Measurements from ENCODE around the gene XRN1. TPM values are rescaled to one million over a fixed set of nuclear protein-coding genes. Genes with fewer than 3 reads are reported as not detected.
"Not testable (repeated sequence)": the region's sequence is repeated elsewhere in the genome, so short reads cannot be mapped to it uniquely, and the experiment has no call there.

The XRN1 gene
- total RNA-seq, 1 donor from 2014 or later, result 56.1 TPM

DNA sequence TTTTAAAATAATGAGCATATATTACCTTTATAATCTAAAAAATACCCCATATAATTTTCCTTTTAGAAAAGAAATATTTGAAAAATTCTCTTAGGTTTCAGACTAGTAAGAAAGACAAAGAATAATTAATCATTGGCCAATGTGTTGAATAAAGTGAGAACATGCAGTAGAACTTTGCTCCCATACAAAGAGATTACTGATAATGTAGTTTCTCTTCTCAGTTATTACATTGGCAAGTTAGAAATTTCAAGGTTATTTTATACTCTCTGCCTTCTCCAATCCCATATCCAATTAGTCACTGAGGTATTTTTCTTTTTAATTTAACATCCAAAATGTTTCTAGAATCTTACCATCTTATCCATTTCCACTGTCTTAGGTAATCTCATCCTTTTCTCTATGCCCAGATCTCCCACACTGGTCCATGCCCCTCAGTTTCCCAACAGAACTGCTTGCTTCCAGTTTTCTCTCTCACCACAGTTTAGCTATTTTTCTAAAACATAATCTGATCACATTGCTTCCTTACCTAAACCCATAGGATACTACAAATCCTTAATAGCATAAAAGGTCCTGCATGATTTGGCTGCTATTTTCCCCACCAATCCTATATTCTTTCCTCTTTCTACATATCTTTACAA lies 10.8 kb downstream of the XRN1 start:
- no peak for DNase-seq (ENCODE audit: low read depth, low spot score)

DNA sequence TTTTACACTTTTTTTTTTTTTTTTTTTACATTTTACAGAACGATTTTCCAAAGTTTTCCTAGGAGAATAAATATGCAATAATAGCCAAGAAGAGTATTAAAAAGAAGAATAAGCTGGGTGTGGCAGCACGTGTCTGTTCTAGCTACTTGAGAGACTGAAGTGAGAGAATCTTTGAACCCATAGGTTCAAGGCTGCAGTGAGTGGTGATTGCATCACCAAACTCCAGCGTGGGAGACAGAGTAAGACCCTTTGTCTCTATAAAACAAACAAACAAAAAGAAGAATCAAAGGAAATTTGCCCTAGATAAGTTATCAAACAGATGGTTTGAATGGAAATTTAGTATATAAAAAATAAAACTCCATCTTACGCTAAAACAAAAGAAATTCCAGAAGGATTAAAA lies 13.3 kb downstream of the XRN1 start:
- DNase-seq (ENCODE audit: low read depth, low spot score), result peak; percentile 32

DNA sequence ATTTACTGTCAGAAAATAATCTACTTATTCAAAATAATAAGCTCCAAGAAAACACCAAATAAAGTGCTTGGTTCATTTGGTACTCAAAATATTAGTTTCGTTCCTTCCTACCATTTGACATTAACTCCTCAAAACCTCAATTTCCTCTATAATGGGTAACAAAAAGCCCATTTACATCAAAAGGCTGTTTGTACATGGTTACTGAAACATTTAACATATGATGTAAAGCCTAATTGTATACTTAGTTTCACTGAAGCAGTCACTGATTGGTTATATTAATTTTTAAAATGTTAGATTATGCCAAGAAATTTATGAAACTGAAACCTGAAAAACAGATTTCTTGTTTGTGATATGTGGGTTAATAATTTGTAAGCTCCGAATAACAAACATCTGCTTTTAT lies 14.7 kb downstream of the XRN1 start:
- no peak for DNase-seq (ENCODE audit: low read depth, low spot score)

DNA sequence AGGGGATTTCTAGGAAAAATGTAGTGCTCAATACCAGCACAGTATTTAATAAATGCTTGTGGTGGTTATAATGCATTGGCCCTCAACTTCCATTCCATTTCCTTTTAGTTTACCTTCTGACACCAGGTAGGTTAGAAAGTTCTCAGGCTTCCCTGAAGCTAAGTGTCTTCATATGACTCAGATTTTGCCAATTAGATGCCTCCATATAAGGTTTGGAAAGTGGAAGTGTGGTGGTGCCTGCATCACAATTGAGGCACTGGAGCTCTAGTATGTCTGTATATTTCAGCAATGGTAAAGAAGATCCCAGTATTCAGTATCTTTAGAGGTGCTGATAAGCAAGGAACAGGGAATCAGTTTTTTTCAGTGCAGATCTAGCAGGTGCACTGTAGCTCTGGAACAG lies 18.3 kb downstream of the XRN1 start:
- DNase-seq (ENCODE audit: low read depth, low spot score), result no peak

DNA sequence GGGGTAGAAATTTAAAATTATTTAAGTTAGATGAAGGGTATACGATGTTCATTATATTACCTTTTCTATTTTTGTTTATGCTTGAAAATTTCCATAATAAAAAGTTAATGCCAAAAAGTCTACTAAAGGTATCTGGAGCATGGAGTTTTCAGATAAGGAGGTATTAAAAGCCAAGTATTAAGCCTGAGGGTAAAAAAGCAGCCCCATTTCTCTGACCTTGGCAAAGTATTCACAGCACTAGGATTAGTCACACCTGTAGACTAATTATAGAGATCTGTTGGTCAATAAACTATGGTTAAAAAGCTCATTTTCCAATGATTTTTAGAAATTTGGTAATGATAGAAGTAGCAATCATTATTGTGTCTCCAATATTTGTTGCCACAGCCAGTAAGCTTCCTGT lies 23.1 kb downstream of the XRN1 start:
- DNase-seq (ENCODE audit: low read depth, low spot score), result no peak

DNA sequence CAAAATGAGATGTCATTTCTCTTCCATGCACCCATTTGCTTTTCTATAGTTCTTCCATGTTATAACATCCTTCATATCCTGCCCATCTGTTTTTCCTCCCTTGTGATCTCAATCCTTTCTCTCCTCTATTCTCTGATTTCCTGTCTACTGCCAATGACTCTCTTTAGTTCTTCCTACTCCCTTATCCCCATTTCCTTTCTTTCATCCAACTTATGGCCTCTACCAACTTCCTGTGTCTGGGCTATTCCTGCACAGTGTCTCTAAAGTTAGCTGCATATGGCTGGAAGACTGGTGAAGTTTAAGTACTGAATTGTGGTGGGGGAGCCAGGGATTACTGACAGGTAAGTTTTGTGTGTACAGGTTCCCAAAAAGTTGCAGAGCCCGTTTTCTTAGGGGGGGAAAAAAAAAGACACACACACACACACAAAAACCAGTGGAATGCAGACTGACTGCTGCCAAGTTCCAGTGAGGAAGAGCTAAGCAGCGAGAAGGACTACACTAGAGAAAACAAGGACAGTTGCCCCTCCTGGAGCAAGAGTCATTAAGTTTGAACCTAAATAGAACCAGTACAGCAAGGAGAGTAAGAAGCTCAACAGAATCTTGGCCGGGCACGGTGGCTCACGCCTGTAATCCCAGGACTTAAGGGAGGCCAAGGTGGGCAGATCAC lies 28.8 kb downstream of the XRN1 start:
- DNase-seq (ENCODE audit: low read depth, low spot score), result peak; percentile 7

DNA sequence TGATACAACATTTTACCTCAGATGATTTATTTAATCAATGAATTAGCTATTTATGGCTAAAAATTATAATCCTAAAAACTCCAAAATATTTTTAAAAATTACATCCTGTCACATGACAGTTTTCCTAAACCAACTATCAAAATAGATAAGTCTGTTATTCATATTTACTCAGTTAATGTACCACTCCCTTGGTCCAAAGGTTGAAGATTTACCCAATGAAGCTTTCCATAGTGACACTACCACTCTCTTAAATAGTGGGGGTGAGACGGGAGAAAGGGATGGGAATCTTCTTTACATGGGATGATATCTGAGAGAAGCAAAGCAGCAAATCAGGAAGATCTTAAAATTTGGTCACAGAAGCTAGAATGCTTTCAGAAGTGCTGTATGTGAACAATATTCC lies 30.5 kb downstream of the XRN1 start:
- DNase-seq (ENCODE audit: low read depth, low spot score), result no peak

DNA sequence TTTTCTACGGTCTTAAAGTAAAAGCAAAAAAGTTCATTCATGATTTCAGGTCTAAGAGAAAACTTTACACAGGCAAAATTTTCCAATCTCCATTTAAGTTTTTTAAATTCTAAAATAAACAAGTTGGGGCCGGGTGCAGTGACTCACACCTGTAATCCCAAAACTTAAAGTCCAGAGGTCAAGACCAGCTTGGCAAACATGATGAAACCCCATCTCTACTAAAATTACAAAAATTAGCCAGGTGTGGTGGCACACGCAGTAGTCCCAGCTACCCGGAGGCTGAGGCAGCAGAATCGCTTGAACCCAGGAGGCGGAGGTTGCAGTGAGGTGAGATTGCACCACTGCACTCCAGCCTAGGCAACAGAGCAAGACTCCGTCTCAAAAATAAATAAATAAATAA lies 47.3 kb downstream of the XRN1 start:
- DNase-seq (ENCODE audit: low read depth, low spot score), result not testable (repeated sequence)

DNA sequence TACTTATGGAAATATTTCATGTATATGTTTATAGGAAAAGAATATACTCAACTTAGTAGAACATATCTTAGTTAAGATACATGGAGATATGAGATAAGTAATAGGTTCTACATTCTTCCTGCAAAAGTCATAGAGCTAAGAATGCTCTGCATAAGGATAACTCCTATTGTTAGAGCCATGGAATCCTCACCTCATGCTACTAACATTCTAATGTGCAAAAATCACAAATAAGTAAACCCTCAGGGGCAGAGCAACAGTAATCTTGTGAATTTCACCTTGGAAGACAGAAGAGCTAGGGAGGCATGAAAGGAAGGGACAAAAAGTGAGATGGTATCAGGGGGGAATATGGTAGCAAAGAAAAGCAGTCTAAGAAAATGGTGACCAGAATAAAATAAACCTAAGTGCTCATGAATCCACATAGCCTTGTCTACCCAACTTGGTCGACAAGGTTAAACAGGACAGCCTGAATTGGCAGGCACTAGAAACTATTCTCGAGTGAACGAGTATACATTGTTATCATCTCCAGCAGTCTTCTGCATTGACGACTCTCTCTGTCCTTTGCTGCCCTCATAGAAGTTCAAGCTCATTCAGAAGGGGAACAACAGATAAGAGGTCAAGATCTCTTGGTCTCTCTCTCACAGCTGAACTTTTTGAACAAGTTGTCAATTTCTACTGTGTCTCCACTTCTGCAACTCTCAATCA lies 52.8 kb downstream of the XRN1 start:
- DNase-seq (ENCODE audit: low read depth, low spot score), result no peak

DNA sequence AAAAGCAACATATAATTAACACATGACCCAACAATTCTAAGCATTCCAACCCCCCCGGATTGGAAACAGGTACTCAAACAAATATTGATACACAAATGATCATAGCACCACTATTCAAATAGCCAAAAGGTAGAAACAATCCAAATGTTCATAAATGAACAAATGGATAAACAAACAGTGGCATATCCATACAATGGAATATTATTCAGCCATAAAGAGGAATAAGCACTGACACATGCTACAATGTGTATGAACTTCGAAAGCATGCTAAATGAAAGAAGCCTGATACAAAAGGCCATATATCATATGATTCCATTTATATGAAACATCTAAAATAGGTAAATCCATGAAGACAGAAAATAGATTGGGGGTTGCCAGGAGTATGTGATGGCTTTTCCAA lies 62.8 kb downstream of the XRN1 start:
- no peak for DNase-seq (ENCODE audit: low read depth, low spot score)

DNA sequence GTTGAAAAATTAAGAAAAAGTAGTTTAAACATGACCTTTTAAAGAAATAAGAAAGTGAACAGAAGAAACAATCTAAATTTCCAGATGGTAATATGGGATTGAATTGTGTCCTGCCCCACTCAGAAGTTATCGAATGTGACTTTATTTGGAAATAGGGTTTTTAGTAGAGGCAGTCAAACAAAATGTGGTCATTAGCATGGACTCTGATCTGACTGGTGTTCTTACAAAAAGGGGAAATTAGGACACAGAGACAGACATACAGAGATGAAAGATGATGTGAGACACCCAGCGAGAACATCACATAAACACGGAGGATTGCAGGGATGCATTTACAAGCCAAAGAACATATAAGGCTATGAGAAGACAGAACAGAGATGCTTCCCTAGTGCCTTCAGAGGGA lies 73.2 kb downstream of the XRN1 start:
- no peak for DNase-seq (ENCODE audit: low read depth, low spot score)

DNA sequence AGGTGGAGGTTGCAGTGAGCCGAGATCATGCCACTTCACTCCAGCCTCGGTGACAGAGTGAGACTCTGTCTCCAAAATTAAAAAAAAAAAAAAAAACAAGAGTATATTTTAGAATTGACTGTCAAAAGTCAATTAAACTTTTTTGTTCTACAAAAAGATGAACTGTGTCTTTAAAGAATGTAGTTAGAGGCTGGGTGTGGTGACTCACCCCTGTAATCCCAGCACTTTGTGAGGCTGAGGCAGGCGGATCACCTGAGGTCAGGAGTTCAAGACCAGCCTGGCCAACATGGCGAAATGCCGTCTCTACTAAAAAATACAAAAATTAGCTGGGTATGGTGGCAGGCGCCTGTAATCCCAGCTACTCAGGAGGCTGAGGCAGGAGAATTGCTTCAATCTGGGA lies 78.3 kb downstream of the XRN1 start:
- DNase-seq (ENCODE audit: low read depth, low spot score), result not testable (repeated sequence)

DNA sequence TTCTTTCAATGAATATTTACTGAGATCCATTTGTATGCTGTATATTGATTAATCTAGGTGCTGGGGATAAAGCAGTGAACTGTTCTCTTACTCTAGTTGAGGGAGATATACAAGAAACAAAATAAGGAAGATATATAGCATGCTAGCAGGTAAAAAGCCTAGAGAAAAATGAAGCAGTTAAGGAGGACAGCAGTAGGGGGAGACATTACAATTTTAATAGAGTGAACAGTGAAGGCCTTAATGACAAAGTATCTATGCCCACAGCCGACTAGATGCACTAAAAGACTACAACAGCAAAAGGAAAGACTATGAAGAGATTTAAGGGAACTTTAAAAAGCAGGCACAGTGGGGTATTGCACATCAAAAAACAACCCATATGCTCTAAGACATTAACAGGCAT lies 81.4 kb downstream of the XRN1 start:
- DNase-seq (ENCODE audit: low read depth, low spot score), result no peak

DNA sequence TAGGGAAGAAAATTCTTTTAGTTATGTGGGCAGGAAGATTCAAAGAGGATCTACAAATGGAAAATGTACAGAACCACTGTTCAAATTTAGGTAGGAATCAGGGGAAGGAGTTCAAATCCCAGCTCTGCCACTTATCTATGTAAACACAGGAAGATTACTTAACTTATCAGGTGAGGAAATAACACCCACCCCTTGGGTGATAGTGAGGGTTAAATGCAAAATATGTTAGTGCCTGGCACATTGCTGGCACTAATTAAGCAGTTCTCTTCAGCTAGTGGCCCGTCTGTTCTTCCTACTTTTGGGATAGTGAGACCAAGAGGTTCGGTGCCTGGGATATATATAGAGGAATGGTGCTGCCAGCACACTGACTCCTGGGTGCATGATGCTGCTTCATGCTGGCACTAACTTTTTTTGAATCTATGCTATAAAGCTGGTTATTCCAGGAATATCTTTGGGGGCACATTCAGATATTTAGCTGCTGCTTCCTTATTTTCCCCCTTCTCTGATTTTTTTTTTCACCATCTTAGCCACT lies 83.8 kb downstream of the XRN1 start:
- DNase-seq (ENCODE audit: low read depth, low spot score), result no peak

DNA sequence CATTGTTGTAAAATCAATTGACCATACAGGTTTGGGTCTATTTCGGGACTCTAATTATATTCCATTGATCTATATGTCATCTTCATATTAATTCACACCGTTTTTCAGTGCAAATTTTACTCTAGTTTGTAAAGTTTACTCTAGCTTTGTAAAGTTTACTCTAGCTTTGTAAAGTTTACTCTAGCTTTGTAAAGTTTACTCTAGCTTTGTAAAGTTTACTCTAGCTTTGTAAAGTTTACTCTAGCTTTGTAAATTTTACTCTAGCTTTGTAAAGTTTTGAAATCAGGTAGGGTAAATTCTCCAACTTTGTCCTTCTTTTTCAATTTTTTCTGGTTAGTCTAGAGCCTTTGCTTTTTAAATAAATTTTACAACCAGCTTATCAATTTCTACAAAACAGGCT lies 84.4 kb downstream of the XRN1 start:
- not testable (repeated sequence) for DNase-seq (ENCODE audit: low read depth, low spot score)

DNA sequence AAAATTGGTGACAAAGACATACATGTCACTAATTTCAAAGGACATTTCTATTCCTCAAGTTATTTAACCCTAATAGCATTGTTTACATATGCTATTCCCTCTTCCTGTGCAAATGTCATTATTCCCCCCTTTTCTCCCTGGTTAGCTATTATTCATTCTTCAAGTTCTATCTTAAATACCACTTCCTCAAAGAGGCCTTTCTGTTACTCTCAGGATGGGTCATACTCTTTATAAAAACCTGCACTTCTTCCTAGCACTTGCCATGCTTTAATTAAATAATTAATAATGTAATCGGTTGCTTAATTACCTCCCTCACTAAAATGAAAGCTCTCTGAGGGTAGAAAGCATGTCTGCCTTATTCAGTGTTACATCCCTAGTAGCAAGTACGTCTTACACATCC lies 88.5 kb downstream of the XRN1 start:
- no peak for DNase-seq (ENCODE audit: low read depth, low spot score)

DNA sequence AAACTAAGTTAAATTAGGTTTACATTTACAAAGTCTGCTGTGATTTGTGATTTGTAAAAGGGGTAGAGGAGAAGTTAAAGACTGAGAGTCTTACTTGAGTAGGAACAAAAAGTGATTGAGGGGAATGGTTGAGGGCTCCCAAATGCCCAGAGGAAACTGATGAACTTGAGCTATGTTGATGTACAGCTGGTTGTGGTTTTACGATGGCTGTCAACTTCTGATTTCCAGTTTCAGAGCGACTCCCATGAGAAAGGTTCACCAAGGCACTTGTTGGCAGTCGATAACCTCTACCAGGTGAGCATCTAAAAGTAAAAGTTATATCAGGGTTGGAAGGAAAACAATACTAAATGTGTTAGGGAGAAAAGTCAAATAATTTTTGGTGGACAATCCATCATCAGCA lies 91.0 kb downstream of the XRN1 start:
- DNase-seq (ENCODE audit: low read depth, low spot score), result no peak

DNA sequence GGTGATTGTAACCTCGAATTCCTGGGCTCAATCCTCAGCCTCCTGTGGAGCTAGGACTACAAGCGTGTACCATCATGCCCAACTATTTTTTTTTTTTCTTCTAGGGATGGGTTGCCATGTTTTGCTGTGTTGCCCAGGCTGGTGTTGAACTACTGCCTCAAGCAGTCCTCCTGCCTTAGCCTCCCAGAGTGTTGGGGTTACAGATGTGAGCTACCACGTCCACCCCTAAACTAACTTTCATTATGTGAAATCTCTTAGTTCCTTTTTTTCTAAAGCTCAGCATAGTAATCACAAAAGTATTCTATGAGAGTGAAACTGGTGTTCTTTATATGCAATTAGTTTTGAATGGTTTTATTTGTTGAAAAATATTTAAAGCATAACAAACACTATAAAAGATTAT lies 92.1 kb downstream of the XRN1 start:
- DNase-seq (ENCODE audit: low read depth, low spot score), result no peak

DNA sequence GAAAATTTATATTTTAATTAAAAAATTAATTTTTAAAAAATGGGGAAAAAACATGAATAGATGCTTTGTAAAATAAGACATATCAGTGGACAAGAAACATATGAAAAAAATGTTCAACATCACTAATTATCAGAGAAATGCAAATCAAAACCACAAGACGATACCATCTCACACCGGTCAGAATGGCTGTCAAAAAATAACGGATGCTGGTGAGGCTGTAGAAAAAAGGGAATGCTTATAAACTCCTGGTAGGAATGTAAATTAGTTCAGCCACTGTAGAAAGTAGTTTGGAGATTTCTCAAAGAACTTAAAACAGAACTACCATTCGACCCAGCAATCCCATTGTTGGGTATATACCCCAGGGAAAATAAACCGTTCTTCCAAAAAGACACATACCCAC lies 93.8 kb downstream of the XRN1 start:
- no peak for DNase-seq (ENCODE audit: low read depth, low spot score)

DNA sequence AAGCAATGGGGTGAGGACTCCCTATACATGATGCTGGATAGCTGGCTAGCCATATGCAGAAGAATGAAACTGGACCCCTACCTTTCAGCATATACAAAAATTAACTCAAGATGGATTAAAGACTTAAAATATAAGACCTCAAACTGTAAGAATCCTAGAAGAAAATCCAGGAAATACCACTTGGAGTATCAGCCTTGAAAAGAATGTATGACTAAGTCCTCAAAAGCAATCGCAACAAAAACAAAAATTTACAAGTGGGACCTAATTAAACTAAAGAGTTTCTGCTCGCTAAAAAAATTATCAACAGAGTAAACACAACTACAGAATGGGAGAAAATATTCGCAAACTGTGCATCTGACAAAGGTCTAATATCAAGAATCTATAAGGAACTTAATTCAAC lies 94.3 kb downstream of the XRN1 start:
- DNase-seq (ENCODE audit: low read depth, low spot score), result no peak

DNA sequence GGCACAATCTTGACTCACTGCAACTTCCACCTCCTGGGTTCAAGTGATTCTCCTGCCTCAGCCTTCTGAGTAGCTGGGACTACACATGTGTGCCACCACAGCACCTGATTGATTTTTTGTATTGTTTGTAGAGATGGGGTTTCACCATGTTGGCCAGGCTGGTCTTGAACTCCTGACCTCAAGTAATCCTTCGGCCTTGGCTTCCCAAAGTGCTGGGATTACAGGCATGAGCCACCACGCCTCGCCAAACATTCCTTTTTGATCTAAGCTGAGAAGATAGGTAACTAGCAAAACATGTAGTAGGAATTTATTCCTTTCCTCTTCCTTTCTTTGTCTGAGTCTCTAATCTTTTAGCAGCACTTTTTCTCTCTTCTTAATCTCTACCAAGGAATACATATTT lies 95.1 kb downstream of the XRN1 start:
- not testable (repeated sequence) for DNase-seq (ENCODE audit: low read depth, low spot score)

DNA sequence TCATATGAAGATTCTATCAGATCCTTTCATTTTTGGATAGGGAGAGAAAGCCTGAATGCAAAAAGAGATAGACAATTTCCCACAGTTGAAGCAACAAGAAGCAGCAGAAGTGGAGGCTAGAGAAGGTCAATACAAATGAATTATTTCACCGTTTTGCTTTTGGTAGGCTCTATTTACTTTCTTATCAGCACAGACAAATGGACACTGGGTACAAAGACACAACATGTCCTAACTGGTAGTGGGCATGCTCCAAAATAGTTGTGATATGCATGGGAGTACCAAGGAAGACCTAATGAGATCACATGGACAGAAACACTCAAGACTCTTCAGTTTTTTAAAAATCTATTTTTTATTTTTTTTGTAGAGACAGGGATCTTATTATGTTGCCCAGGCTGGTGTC lies 99.4 kb downstream of the XRN1 start:
- DNase-seq (ENCODE audit: low read depth, low spot score), result no peak

DNA sequence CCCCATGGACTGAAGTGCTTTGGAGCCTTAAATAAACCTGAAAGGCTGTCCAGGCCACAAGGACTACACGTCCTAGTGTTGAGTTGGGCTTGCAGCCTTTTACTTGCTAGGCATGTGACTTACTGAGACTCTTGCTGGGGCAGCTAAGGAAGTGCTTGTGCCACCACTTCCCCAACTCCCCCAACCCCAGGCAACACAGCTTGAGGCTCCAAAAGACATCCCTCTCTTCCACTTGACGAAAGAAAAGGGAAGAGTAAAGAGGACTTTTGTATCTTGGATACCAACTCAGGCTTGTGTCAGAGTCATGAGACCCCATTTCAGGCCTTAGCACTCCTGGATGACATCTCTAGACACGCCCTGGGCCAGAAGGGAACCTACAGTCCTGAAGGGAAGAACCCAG lies 109.8 kb downstream of the XRN1 start:
- no peak for DNase-seq (ENCODE audit: low read depth, low spot score)

All from pulmonary artery endothelial cell (primary cell).